K562 (cell line): Measurements from ENCODE around the gene DBX1. TPM values are rescaled to one million over a fixed set of nuclear protein-coding genes. Genes with fewer than 3 reads are reported as not detected.
A peak's percentile ranks its signal among the peaks of the same experiment; 100 is the strongest.

Experiments used
- ATAC-seq: fragments of 200-7000 bp; cut with Tn5 transposase; 3 replicates; pipeline ENCODE4 v1.9.1; 2020; ENCODE audit warnings: moderate library complexity
- BruUV-seq: library from RNA; stranded (reverse); fragments of 400-500 nt; replicated peaks from 2 replicates; lab custom pipeline; 2021; lab: Mats Ljungman, UMichigan
- CTCF ChIA-PET: fragments of 300-600 bp; formaldehyde crosslinking; extraction: SDS; loops from one replicate; lab custom pipeline; 2021; ENCODE audit warnings: low intra/inter-chr PET ratio; lab: Yijun Ruan, JAX
- POLR2A ChIA-PET: fragments of 300-600, 350-650 bp; sonication (Branson Sonifier 250); formaldehyde crosslinking; extraction: SDS; loops from one replicate; lab custom pipeline; 2021; ENCODE audit warnings: antibody characterized with exemption, inconsistent platforms; lab: Yijun Ruan, JAX
- DNase-seq, 4 experiments: peaks; one replicate each; pipeline versions ENCODE4 v3.0.0 to v3.0.0-alpha.2; 2011 to 2018; ENCODE audit warnings: low spot score in 3 of 4, mixed read lengths in 3 of 4; ENCODE audit errors: extremely low read depth in 1 of 4
- FAIRE-seq: peaks from 2 replicates; lab custom pipeline; 2011; peaks lifted over from hg19 to GRCh38; lab: Jason Lieb, UNC
- H2AFZ ChIP-seq: 2 replicates; pipeline ENCODE4 v1.6.0; 2011; ENCODE audit warnings: low read depth, low read length, control low read depth, inconsistent platforms
- H3K27ac ChIP-seq: fragments of 200-600 bp; 3 replicates; pipeline ENCODE4 v1.8.0; 2011; ENCODE audit warnings: low read depth, mild to moderate bottlenecking, control low read depth, inconsistent platforms, low read length, moderate library complexity, mixed read lengths; ENCODE audit errors: extremely low read depth
- H3K27me3 ChIP-seq, 2 experiments: fragments of 300-600 bp in 1 of 2; 2 replicates in 1 of 2; 3 replicates in 1 of 2; pipeline versions ENCODE4 v1.6.0 to v1.8.0; 2011; ENCODE audit warnings: inconsistent platforms in 2 of 2, low read length in 2 of 2, mild to moderate bottlenecking in 1 of 2, mixed read lengths in 1 of 2, moderate library complexity in 1 of 2; ENCODE audit not compliant: control insufficient read depth in 2 of 2, insufficient read depth in 2 of 2
- H3K36me3 ChIP-seq: fragments of 300-600 bp; 3 replicates; pipeline ENCODE4 v1.8.0; 2011; ENCODE audit warnings: mild to moderate bottlenecking, low read length, inconsistent platforms; ENCODE audit not compliant: control insufficient read depth, insufficient read depth
- H3K4me1 ChIP-seq, 2 experiments: fragments of 200-600 bp in 1 of 2; replicated peaks in 1 of 2; 2 replicates in 1 of 2; 3 replicates in 1 of 2; pipeline versions ENCODE4 v1.5.1 to v1.8.0; 2011; ENCODE audit warnings: inconsistent platforms in 2 of 2, low read length in 2 of 2, mild to moderate bottlenecking in 1 of 2, mixed read lengths in 1 of 2, moderate library complexity in 1 of 2; ENCODE audit not compliant: control insufficient read depth in 2 of 2, insufficient read depth in 2 of 2
- H3K4me2 ChIP-seq: 2 replicates; pipeline ENCODE4 v1.6.1; 2011; ENCODE audit warnings: low read length, control low read depth, inconsistent platforms, mixed read lengths; ENCODE audit not compliant: insufficient read depth
- H3K4me3 ChIP-seq: fragments of 200-600 bp; sonication (generic), shearing (Covaris generic); 2 replicates; pipeline ENCODE4 v1.5.1; 2016; ENCODE audit warnings: control low read depth, inconsistent platforms
- H3K79me2 ChIP-seq: fragments of 200-600 bp; 3 replicates; pipeline ENCODE4 v1.8.0; 2011; ENCODE audit warnings: low read length, inconsistent platforms; ENCODE audit not compliant: control insufficient read depth, insufficient read depth
- H3K9ac ChIP-seq, 2 experiments: 2 replicates each; pipeline versions ENCODE4 v1.6.0 to v1.6.1; 2011; ENCODE audit warnings: low read depth in 2 of 2, low read length in 2 of 2, control low read depth in 1 of 2, inconsistent platforms in 1 of 2, mild to moderate bottlenecking in 1 of 2, mixed read lengths in 1 of 2; ENCODE audit not compliant: insufficient read depth in 1 of 2
- H3K9me1 ChIP-seq: one replicate; pipeline ENCODE4 v1.6.0; 2011; ENCODE audit warnings: inconsistent platforms, mild to moderate bottlenecking, low read length, moderate library complexity; ENCODE audit not compliant: control insufficient read depth, insufficient read depth
- H3K9me3 ChIP-seq: replicated peaks from 2 replicates; pipeline ENCODE4 v1.5.1; 2011; ENCODE audit warnings: low read depth, low read length, inconsistent platforms; ENCODE audit not compliant: control insufficient read depth, insufficient read depth
- H4K20me1 ChIP-seq: replicated peaks from 2 replicates; pipeline ENCODE4 v1.6.1; 2011; ENCODE audit warnings: low read length, inconsistent platforms, mixed read lengths; ENCODE audit not compliant: control insufficient read depth, insufficient read depth
- DACH1 ChIP-seq: fragments of 450-650 bp; IDR thresholded peaks from 2 replicates; pipeline ENCODE4 v1.6.1; 2018; ENCODE audit not compliant: partially characterized antibody
- HNRNPH1 ChIP-seq: fragments of 200-400 bp; formaldehyde crosslinking; optimal IDR thresholded peaks from 2 replicates; pipeline ENCODE3; 2017; ENCODE audit warnings: low read depth, mild to moderate bottlenecking, low read length, moderate library complexity
- MAZ ChIP-seq, 2 experiments: fragments of 450-650 bp in 1 of 2; sonication (generic) in 1 of 2; formaldehyde crosslinking; IDR thresholded peaks in 1 of 2; conservative IDR thresholded peaks in 1 of 2; 2 replicates each; pipeline versions ENCODE4 v1.4.0 to v1.5.0; 2020; ENCODE audit warnings: mild to moderate bottlenecking in 1 of 2, missing genetic modification reagents in 1 of 2
- MEIS2 ChIP-seq: fragments of 450-650 bp; IDR thresholded peaks from 2 replicates; pipeline ENCODE4 v1.6.1; 2014; ENCODE audit warnings: mild to moderate bottlenecking; ENCODE audit not compliant: partially characterized antibody
- NBN ChIP-seq: fragments of 450-650 bp; IDR thresholded peaks from 2 replicates; pipeline ENCODE4 v1.6.1; 2016; ENCODE audit warnings: low read depth, mild to moderate bottlenecking
- POU5F1 ChIP-seq: fragments of 150-350 bp; IDR thresholded peaks from 2 replicates; pipeline ENCODE4 v1.6.1; 2014; ENCODE audit warnings: borderline replicate concordance, low read length, low read depth, mild to moderate bottlenecking; ENCODE audit not compliant: partially characterized antibody
- RBFOX2 ChIP-seq: fragments of 200-400 bp; formaldehyde crosslinking; IDR thresholded peaks from 2 replicates; pipeline ENCODE4 v1.6.1; 2017; ENCODE audit warnings: low read depth, mild to moderate bottlenecking, low read length, moderate library complexity
- STAT5A ChIP-seq: IDR thresholded peaks from 2 replicates; pipeline ENCODE4 v1.6.1; 2012; ENCODE audit warnings: low read length, inconsistent platforms, borderline replicate concordance
- ZNF347 ChIP-seq: fragments of 450-650 bp; formaldehyde crosslinking; IDR thresholded peaks from 2 replicates; pipeline ENCODE4 v1.4.0; 2020; ENCODE audit warnings: low read depth, mild to moderate bottlenecking, moderate library complexity
- ZNF507 ChIP-seq: conservative IDR thresholded peaks from 2 replicates; pipeline ENCODE4 v1.6.1; 2017; ENCODE audit warnings: missing genetic modification characterization, missing compliant biosample characterization
- WGBS: fragments of 100-300 bp; shearing (Covaris generic); methylation state at CpG from one replicate; pipeline ENCODE4 v1.1.6; 2016; ENCODE audit warnings: low coverage, mixed read lengths; ENCODE audit not compliant: insufficient coverage; ENCODE audit errors: missing lambda C conversion rate; 5-methylcytosine and 5-hydroxymethylcytosine counted together
- in situ Hi-C: fragments of 300-500 bp; cut with MboI; formaldehyde crosslinking; loops from 4 replicates; pipeline ENCODE4 v1.15.0; 2018; ENCODE audit warnings: inconsistent platforms, mixed read lengths
- intact Hi-C: fragments of 100-400 bp; cut with micrococcal nuclease; formaldehyde crosslinking; loops from 2 replicates; pipeline ENCODE4 v1.14.2; 2022
- polyA plus RNA-seq, 8 experiments: library from polyadenylated mRNA; depleted of rRNA in 4 of 8; stranded (reverse) in 5 of 8; unstranded in 3 of 8; fragments of >200 nt; fragmentation: Nextera tagmentation in 2 of 8; fragmentation: Illumina TruSeq in 1 of 8; extraction: Ambion mirVana in 2 of 8; extraction: Trizol in 1 of 8; gene quantifications; 2 replicates each; pipeline versions ENCODE4 v1.2.1 to v1.2.3, GENCODE V29; 2011 to 2014; ENCODE audit warnings: inconsistent platforms in 1 of 8, missing spikeins in 1 of 8
- total RNA-seq, 7 experiments: library from RNA; depleted of rRNA in 6 of 7; stranded (reverse); fragments of >200 nt in 6 of 7; fragmentation: Illumina TruSeq in 2 of 7; extraction: Trizol in 2 of 7; gene quantifications; 2 replicates each; pipeline versions ENCODE4 v1.2.1 to v1.2.3, GENCODE V29; 2011 to 2021; ENCODE audit warnings: low replicate concordance in 1 of 7
- TF ChIP-seq, protein P1 (sequence below): fragments of 250-450 bp; sonication (Bioruptor Pico); IDR thresholded peaks from 2 replicates; pipeline ENCODE4 v1.8.0; 2021; ENCODE audit warnings: borderline replicate concordance, mild to moderate bottlenecking, moderate library complexity; ENCODE audit not compliant: poor library complexity, severe bottlenecking

Gene DBX1
- total and polyA plus RNA-seq, 9 of the 15 experiments (the other 6 are each of a cell fraction or from before 2014, with no cell fraction given) = not detected

DNA sequence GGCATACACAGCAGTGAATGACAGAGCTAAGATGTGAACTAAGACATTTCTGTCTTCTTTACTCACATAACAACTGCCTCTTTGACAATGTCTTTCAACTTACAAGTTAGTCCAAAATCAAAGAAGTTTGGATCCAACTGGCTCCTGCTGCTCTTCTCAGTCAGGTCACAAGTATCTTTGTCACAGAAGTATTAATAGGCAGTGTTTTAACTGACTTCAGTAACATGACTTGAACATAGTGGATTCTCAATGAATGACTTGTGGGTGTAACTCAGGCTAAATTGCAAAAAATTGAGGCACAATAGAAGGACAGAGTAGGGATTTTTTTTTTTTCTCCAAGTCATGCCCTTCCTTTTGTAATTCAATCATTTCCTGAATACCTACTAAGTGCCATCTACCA is 22.6 kb downstream of the DBX1 start:
- Histone ChIP-seq H3K9me3 (no peaks in the 10 kb centered on the region), H3K9ac (no peak overlapping the region), H3K4me1 (no peaks in the 10 kb centered on the region), H3K27me3 (peaks cover 0 to 9% of the 10 kb centered on the region in 2 experiments; a peak in 2 of 5 replicates), H3K36me3 (no peaks in the 10 kb centered on the region), H3K4me3 (no peak overlapping the region), H3K4me2 (no peak overlapping the region), H3K79me2 (no peaks in the 10 kb centered on the region), H3K9me1 (no peaks in the 10 kb centered on the region), H4K20me1 (no peaks in the 10 kb centered on the region; the same call in 1 of the 2 replicates), H2AFZ (no peak overlapping the region), H3K27ac (no peak overlapping the region)
- BruUV-seq = no TSS peak
- TF ChIP-seq POU5F1 (no peak), HNRNPH1 (no peak), ZNF507 (no peak)
- ATAC-seq (no peak), FAIRE-seq (no peak), DNase-seq (no peak)
- ChIA-PET POLR2A (interaction anchor here (0.6 kb wide), 1 partner anchor 23 kb away, joined by 3 read pairs; no protein-coding TSS in a partner anchor), CTCF (no interaction called here)
- intact Hi-C loops = no loop called here
- in situ Hi-C loops = loop anchor here (10.0 kb wide), 1 partner anchor 197 kb away; no protein-coding TSS in a partner anchor

DNA sequence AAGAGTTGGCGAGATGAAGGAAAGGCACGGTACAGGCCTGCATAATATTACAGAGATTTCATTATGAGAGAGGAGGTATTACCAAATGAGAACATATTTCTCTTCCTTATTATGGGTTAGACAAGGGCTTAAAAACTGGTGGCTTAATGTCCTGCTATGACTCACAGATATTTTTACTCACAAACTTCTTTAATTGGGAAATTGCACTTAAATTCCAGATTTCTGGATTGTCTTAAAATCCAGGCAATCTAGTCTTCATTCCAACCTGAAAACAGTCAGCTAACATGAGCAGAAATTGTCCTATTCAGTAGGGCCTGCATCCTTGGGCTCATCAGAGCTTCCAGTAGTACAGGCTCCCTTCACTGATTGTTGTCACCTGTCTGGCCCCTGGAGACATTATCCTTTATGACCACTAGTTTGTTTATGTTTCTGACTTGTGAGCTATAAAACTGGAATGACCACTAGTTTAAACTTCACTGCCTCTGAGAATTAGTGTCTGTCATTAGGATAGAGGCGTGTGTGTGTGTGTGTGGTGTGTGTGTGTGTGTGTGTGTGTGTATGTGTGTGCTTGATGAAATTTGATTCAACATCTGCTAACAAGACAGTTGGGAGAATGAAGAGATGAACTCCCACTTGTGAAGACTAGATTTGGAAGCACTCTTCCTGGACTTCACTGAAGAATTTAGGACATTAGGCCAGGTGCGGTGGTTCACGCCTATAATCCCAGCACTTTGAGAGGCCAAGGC is 25.1 kb downstream of the DBX1 start:
- Histone ChIP-seq H3K27ac (no peak overlapping the region), H3K4me1 (peaks cover 0 to 6% of the 10 kb centered on the region in 2 experiments; a peak in 2 of 5 replicates), H3K4me3 (no peak overlapping the region), H3K4me2 (no peak overlapping the region), H3K36me3 (no peaks in the 10 kb centered on the region), H3K9me3 (no peaks in the 10 kb centered on the region), H3K79me2 (no peaks in the 10 kb centered on the region)
- intact Hi-C loops = loop anchor here (5.0 kb wide), 1 partner anchor 573 kb away; no protein-coding TSS in a partner anchor
- FAIRE-seq = no peak
- 1% methylated on average over 5 of the region's 5 CpGs for WGBS
- CTCF ChIA-PET = no interaction called here
- ATAC-seq = peak; percentile 38; the same call in 1 of the 3 replicates
- no TSS peak for BruUV-seq
- TF ChIP-seq RBFOX2 = no peak
- no peak for TF ChIP-seq ZNF347 (CRISPR knock-in tag)
- no peak for TF ChIP-seq MAZ (CRISPR knock-in tag; conservative IDR thresholded peaks at IDR 0.05 in 1 of 2, IDR thresholded peaks at IDR 0.05 in 1 of 2)
- no peak for TF ChIP-seq STAT5A
- no peak for TF ChIP-seq MEIS2
- TF ChIP-seq, protein P1, sequence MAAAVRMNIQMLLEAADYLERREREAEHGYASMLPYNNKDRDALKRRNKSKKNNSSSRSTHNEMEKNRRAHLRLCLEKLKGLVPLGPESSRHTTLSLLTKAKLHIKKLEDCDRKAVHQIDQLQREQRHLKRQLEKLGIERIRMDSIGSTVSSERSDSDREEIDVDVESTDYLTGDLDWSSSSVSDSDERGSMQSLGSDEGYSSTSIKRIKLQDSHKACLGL (CRISPR knock-in tag) = no peak
- no peak for TF ChIP-seq DACH1
- no peak for TF ChIP-seq NBN
- TF ChIP-seq, all 486 proteins: peak for 0
- POLR2A ChIA-PET = interaction anchor here (0.9 kb wide), 1 partner anchor 200 kb away, joined by 3 read pairs; no protein-coding TSS in a partner anchor
- Histone ChIP-seq H3K9me1 (no peaks in the 10 kb centered on the region), H4K20me1 (no peaks in the 10 kb centered on the region; the same call in 1 of the 2 replicates), H3K9ac (no peak overlapping the region), H3K27me3 (peaks cover 2 to 26% of the 10 kb centered on the region in 2 experiments; a peak in 4 of 5 replicates), H2AFZ (no peak overlapping the region)
- in situ Hi-C loops = loop anchor here (5.0 to 10.0 kb wide), 2 partner anchors 200 to 573 kb away; no protein-coding TSS in a partner anchor
- no peak for DNase-seq
